PC-9 (cell line): ENCODE results near the gene MFSD6. TPM values are rescaled to one million over a fixed set of nuclear protein-coding genes. Genes with fewer than 3 reads are reported as not detected.

Source experiments
- BruUV-seq: library from RNA; stranded (reverse); fragments of 400-500 nt; replicated peaks from 2 replicates; lab custom pipeline; 2021; lab: Mats Ljungman, UMichigan
- CTCF ChIA-PET: fragments of 300-600 bp; sonication (Branson Sonifier 250); formaldehyde crosslinking; loops from one replicate; lab custom pipeline; 2022; ENCODE audit warnings: antibody characterized with exemption; lab: Charles Lee
- POLR2A ChIA-PET: fragments of 300-600 bp; sonication (Branson Sonifier 250); formaldehyde crosslinking; loops from one replicate; lab custom pipeline; 2022; ENCODE audit warnings: antibody characterized with exemption; ENCODE audit not compliant: unreplicated experiment; lab: Charles Lee
- DNase-seq, 2 experiments: peaks; one replicate each; pipeline versions ENCODE4 v3.0.0 to v3.0.0-alpha.2; 2015 to 2022; ENCODE audit warnings: mixed read lengths in 1 of 2
- H2AFZ ChIP-seq: fragments of 200-600 bp; sonication (generic); 2 replicates; pipeline ENCODE4 v1.8.1; 2017; ENCODE audit warnings: antibody characterized with exemption
- H3F3A ChIP-seq: fragments of 200-600 bp; sonication (generic); 2 replicates; pipeline ENCODE4 v1.8.1; 2017; ENCODE audit warnings: antibody characterized with exemption, mild to moderate bottlenecking, low read depth; ENCODE audit not compliant: insufficient read depth
- H3K27ac ChIP-seq: fragments of 200-600 bp; sonication (generic); 2 replicates; pipeline ENCODE4 v1.6.1; 2016; ENCODE audit warnings: mixed run types
- H3K27me3 ChIP-seq: fragments of 200-600 bp; sonication (generic); 2 replicates; pipeline ENCODE4 v1.6.1; 2016; ENCODE audit warnings: low read depth, mixed run types; ENCODE audit not compliant: insufficient read depth
- H3K36me3 ChIP-seq: fragments of 200-600 bp; sonication (generic); 2 replicates; pipeline ENCODE4 v1.6.1; 2016; ENCODE audit warnings: low read depth, mixed run types
- H3K4me1 ChIP-seq: fragments of 200-600 bp; sonication (generic); replicated peaks from 2 replicates; pipeline ENCODE4 v1.6.1; 2016; ENCODE audit warnings: mixed run types; ENCODE audit not compliant: insufficient read depth
- H3K4me2 ChIP-seq: fragments of 200-600 bp; sonication (generic); 2 replicates; pipeline ENCODE4 v1.6.1; 2017; ENCODE audit warnings: mixed run types
- H3K4me3 ChIP-seq: fragments of 200-600 bp; sonication (generic); 2 replicates; pipeline ENCODE4 v1.6.1; 2016; ENCODE audit warnings: mixed run types
- H3K79me2 ChIP-seq: fragments of 200-600 bp; sonication (generic); 2 replicates; pipeline ENCODE4 v1.6.1; 2017; ENCODE audit warnings: low read depth, mixed run types
- H3K9me2 ChIP-seq: fragments of 200-600 bp; sonication (generic); 2 replicates; pipeline ENCODE4 v1.8.1; 2017; ENCODE audit warnings: mild to moderate bottlenecking; ENCODE audit not compliant: insufficient read depth
- H3K9me3 ChIP-seq: fragments of 200-600 bp; sonication (generic); 2 replicates; pipeline ENCODE4 v1.8.1; 2016; ENCODE audit warnings: low read depth; ENCODE audit not compliant: insufficient read depth
- H4K20me1 ChIP-seq: fragments of 200-600 bp; sonication (generic); 2 replicates; pipeline ENCODE4 v1.8.1; 2017; ENCODE audit not compliant: insufficient read depth
- CTCF ChIP-seq: fragments of 200-600 bp; sonication (generic); conservative IDR thresholded peaks from 2 replicates; pipeline ENCODE4 v1.6.1; 2017; ENCODE audit warnings: mixed run types, antibody characterized with exemption, mild to moderate bottlenecking, moderate library complexity
- EZH2 ChIP-seq: fragments of 200-600 bp; sonication (generic); IDR thresholded peaks from 2 replicates; pipeline ENCODE4 v1.8.0; 2017; ENCODE audit warnings: antibody characterized with exemption, low read depth
- intact Hi-C: fragments of 100-400 bp; cut with micrococcal nuclease; formaldehyde crosslinking; loops from one replicate; pipeline ENCODE4 v1.10.0; 2022; ENCODE audit not compliant: unreplicated experiment
- total RNA-seq: library from RNA; stranded (reverse); gene quantifications from 2 replicates; pipeline ENCODE4 v1.2.3, GENCODE V29; 2021

Gene MFSD6
- total RNA-seq, 1 experiment from 2014 or later, result 15.6 TPM

GRCh38 chr2:190443055-190443454 lies 34.9 kb downstream of the MFSD6 start:
- Histone ChIP-seq H3K4me1 (no peaks in the 10 kb centered on the region), H3K36me3 (no peaks in the 10 kb centered on the region), H3K27me3 (no peaks in the 10 kb centered on the region), H3K9me2 (no peaks in the 10 kb centered on the region), H3K27ac (no peak overlapping the region), H3K4me3 (no peak overlapping the region), H4K20me1 (no peaks in the 10 kb centered on the region), H3F3A (no peaks in the 10 kb centered on the region), H3K4me2 (no peak overlapping the region), H3K9me3 (no peaks in the 10 kb centered on the region), H3K79me2 (no peaks in the 10 kb centered on the region), H2AFZ (no peak overlapping the region)
- BruUV-seq, result no TSS peak
- POLR2A ChIA-PET, result no interaction called here
- CTCF ChIA-PET, result no interaction called here
- TF ChIP-seq CTCF (no peak), EZH2 (no peak)
- intact Hi-C loops, result no loop called here
- no peak for DNase-seq

- no peaks in the 10 kb centered on the region for H3K36me3 ChIP-seq
- no peak overlapping the region for H3K27ac ChIP-seq
- ChIA-PET CTCF (no interaction called here), POLR2A (no interaction called here)
- no peak overlapping the region for H2AFZ ChIP-seq
- H3K79me2 ChIP-seq, result no peaks in the 10 kb centered on the region
- no peaks in the 10 kb centered on the region for H3F3A ChIP-seq
- H3K4me3 ChIP-seq, result no peak overlapping the region
- no peak for TF ChIP-seq CTCF
- H3K9me3 ChIP-seq, result no peaks in the 10 kb centered on the region
- no peaks in the 10 kb centered on the region for H3K9me2 ChIP-seq
- no peaks in the 10 kb centered on the region for H4K20me1 ChIP-seq
- no peak for DNase-seq
- no peak overlapping the region for H3K4me2 ChIP-seq
- no peaks in the 10 kb centered on the region for H3K27me3 ChIP-seq
- H3K4me1 ChIP-seq, result no peaks in the 10 kb centered on the region
- intact Hi-C loops, result no loop called here
- no TSS peak for BruUV-seq
Observed at GRCh38 chr2:190443778-190444481, 35.8 kb downstream of the MFSD6 start.

- no peaks in the 10 kb centered on the region for H3K27me3 ChIP-seq
- no peak overlapping the region for H3K4me3 ChIP-seq
- ChIA-PET CTCF (no interaction called here), POLR2A (no interaction called here)
- no peaks in the 10 kb centered on the region for H3K9me3 ChIP-seq
- no peaks in the 10 kb centered on the region for H4K20me1 ChIP-seq
- H2AFZ ChIP-seq, result no peak overlapping the region
- H3F3A ChIP-seq, result no peaks in the 10 kb centered on the region
- no peak overlapping the region for H3K4me2 ChIP-seq
- intact Hi-C loops, result no loop called here
- no peaks in the 10 kb centered on the region for H3K36me3 ChIP-seq
- no peak for DNase-seq
- H3K27ac ChIP-seq, result no peak overlapping the region
- H3K79me2 ChIP-seq, result no peaks in the 10 kb centered on the region
- H3K9me2 ChIP-seq, result no peaks in the 10 kb centered on the region
- TF ChIP-seq EZH2 (no peak), CTCF (no peak)
- no peaks in the 10 kb centered on the region for H3K4me1 ChIP-seq
- BruUV-seq, result no TSS peak
Observed at GRCh38 chr2:190444976-190445375, 36.8 kb downstream of the MFSD6 start.
